Stimulated activated CD8-positive, alpha-beta memory T cell treated with anti-CD3 and anti-CD28 coated beads, Interleukin-15, amount 100 ng/mL, for 24 hours (primary cell): Measurements from ENCODE around the gene ASF1A.

ENCODE experiments used
- DNase-seq: peaks from one replicate; pipeline ENCODE4 v3.0.0-alpha.2; 2020; ENCODE audit warnings: low read depth

Gene ASF1A

DNA sequence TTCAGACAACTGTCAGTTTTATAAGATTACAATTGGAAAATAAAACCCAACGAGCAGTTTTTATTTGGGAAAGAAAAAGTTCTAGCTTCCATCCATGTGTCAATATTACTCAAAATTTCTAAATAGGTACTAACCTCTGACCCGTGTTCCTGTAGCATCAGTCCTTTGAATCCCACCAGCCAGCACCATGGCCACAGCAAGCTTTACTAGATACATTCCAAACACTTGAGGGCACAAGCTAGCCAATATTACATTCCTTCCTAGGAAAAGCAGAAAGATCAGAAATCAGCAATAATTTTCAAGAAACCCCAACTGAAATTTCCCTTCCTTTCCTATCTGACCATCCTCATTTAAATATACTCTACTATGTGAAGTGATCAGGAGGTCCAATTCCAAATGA, 19.2 kb downstream of the ASF1A start:
- DNase-seq, result no peak

DNA sequence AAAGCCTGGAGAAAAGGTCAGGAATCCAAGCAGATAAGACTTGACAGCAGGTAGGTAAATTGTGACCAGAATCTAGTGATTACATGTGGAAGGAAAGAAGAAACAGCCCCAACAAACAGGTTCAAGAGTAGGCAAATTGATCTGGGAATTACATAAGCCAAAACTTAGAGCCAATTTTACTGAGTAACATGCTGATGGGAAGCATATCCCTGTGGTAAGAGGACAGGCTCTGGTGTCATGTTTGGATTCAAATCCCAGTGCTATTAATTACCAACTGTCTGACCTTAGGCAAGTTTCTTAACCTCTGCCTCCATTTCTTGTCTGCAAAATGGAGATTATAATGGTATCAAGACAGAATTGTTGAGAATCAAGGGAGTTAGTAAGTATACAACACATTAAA, 20.6 kb downstream of the ASF1A start:
- no peak for DNase-seq

DNA sequence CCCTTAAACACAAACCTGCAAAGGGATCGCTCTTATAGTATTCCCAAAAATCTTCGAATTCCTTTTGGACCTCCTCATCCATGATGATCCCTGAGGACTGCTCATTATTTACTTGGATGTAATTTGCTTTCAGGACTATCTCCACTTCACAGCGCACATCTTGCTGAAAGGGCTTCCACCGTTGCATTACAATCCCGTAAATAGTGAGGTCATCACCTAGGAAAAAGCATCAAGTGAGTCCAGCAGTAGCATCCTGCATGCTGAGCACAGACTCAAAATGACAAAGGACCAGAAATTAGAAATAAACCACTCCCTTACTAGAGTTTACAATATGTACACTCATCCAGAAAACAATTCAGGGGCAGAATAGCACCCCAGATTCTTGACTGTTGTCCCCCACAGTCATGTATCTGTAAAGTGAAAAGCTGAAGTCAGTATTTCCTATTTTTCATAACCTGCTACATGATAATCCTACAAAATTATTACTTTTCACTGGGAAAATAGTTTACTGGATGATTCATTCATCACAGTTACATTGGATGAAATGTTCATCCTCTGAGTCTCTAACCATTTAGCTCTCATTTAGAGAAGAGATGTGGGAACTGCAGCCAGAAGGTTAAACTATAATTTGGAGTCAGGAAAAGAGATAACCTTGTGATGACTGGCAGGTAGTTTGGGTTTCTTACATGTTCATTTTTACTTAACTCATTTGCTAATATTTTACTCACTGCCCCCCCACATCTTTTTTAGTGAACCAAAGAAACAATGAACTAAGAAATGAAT, 23.8 kb downstream of the ASF1A start:
- DNase-seq, result no peak

DNA sequence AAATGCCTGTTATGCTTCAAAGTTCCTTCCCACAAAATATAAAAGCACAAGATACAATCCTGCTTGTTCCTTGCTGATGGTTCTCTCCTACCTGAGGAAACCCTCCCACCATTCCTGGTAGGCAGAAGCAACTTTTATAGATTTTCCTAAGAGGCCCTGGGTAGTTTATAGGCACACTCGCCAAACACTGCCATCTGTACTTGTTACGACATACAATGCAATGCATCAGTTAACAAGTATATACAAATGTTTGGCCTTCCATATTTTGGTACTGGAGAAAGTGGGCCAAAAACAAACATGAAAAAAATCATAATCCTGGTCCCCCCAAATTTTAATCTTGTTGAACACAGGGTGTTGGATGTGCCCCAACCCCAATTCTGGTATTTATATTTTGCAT, 24.4 kb downstream of the ASF1A start:
- no peak for DNase-seq

- no peak for DNase-seq
These were observed 27.1 kb downstream of the ASF1A start for GRCh38 chr6:118921084-118921483.

GRCh38 chr6:118923035-118923434, 29.1 kb downstream of the ASF1A start:
- DNase-seq, result no peak

DNA sequence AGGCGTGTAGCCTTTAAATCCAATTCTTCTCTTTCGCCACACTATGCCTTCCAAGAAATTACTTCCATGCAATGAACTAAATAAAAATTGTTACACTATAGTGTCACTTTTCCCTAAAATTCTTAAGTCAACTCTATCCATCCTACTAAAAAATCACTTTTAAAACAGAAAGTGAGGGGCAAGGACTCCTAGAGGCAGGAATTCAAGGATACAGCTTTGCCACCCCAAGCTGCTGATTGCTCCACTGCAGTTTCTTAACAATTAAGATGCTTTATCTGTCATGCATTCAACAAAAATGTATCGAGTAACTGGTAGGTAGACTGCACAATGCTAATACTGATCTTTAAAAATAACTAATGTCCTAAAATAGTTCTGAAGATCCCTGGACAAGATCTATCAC, 36.7 kb downstream of the ASF1A start:
- DNase-seq, result no peak

GRCh38 chr6:118931436-118931835, 37.5 kb downstream of the ASF1A start:
- DNase-seq, result no peak

DNA sequence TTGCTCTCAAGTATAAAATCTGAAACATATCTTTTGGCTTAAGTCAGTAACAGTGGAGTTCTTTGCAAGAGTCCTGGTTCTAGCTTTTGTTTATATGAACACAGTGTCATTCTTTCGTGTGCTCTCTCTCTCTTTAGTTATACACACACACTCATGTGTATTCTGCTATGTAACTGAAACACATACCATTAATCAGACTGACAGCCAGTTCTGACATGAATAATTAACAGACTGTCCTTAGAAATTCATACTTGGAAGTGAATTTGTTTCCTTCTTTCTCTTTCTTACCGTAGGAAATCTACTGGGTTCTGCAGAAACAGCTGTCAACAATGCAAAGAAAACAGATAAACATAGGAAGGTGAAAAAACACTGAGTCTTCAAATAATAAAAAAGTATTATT, 38.5 kb downstream of the ASF1A start:
- DNase-seq, result no peak

GRCh38 chr6:118933855-118934460, 40.0 kb downstream of the ASF1A start:
- DNase-seq, result no peak

- peak; percentile 75 for DNase-seq
These were observed 40.7 kb downstream of the ASF1A start, which contains the start of gene MCM9 for GRCh38 chr6:118934461-118935330. Gene MCM9 (minus strand): TSS chr6:118935159. CDS start chr6:118931723, 3,436 bp downstream.

DNA sequence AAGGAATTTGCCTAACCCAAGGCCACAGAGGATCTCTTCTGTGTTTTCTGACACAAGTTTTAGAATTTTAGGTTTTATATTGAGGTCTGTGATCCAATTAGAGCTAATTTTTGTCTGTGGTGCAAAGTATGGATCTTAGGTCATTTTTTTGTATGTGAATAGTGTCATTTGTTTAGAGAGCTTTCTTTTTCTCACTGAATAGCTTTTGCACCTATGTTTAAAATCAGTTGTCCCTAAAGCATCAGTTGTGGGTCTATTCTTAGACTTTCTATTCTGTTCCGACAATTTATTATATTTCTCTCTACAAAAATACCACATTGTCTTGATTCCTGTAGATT, 41.3 kb downstream of the ASF1A start:
- no peak for DNase-seq

- no peak for DNase-seq
These were observed 42.2 kb downstream of the ASF1A start for GRCh38 chr6:118935978-118936703.

- no peak for DNase-seq
These were observed 45.7 kb downstream of the ASF1A start for GRCh38 chr6:118939683-118940082.

DNA sequence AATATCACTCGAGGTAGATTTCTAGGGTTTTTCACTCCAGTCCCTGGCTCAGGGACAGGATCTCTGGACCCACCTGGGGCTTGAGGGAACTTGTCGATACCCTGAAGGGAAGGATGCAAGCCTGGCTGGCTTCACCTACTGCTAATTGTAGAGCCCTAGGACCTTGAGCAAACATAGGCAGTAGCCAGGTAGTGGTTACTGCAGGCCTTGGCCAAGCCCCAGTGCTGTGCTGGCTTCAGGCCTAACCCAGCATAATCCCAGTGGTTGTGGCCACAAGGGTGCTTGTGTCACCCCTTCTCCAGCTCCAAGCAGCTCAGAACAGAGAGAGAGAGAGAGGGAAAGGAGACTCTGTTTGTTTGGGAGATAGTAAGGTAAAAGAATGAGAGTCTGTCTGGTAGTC, 46.8 kb downstream of the ASF1A start:
- no peak for DNase-seq

GRCh38 chr6:118945217-118945616, 51.3 kb downstream of the ASF1A start:
- DNase-seq, result no peak

GRCh38 chr6:118952683-118953082, 58.7 kb downstream of the ASF1A start:
- no peak for DNase-seq

GRCh38 chr6:118953391-118953790, 59.4 kb downstream of the ASF1A start:
- DNase-seq, result no peak
